Measurements from ENCODE around the gene MUC13. TPM values are rescaled to one million over a fixed set of nuclear protein-coding genes. Genes with fewer than 3 reads are reported as not detected.

MUC13 gene
- total RNA-seq, 2 experiments from 2014 or later = not detected

DNA sequence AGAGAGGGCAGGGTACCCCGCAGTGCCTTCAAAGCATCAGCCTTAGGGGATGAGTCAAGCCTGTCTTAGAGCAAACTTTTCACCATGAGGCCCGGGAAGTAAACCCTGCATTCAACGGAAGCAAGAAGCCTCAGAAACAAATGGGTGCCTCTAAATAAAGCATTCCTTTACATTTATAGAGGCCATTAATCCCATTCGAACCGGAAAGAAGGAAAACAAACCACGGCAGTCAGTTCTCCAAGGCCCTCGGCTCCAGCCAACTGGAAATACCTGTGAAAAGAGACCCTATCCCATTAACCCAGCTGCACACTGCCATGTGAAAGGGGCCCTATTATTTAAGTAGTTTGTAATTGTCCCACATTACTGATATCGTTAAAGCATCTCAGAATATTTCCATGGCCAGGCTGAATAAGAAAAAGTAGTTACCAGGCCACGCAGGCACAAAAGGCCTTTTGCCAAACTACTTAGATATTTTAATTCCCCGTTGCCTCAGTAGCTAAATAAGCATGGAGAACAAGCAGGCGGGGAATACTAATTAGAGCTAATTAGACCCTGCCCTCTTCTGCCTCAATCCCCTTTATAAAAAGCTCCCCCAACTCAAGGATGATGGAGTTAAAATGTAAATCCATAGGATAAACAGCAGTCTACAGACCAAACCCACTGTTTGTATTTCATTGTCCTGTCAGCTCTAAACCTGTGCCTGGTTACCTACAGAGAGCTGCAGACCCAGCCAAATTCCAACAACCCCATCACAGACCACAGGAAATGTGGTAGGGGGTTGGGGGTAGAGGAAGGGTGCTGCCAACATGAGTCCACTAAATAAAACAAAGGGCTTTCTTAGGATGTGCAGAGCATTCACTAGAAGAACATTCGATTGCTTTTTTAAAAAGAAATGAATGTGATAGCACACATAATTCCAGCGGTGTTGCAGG lies 51.5 kb downstream of the MUC13 start:
- CTCF ChIA-PET = no interaction called here
- H3K4me1 Mint-ChIP-seq = peaks cover 8% of the 10 kb centered on the region
- H3K27ac Mint-ChIP-seq = no peak overlapping the region
- no peak overlapping the region for H3K4me3 Mint-ChIP-seq
- ATAC-seq = no peak
- no peaks in the 10 kb centered on the region for H3K9me3 Mint-ChIP-seq (ENCODE audit: low read depth)
- no peaks in the 10 kb centered on the region for H3K36me3 Mint-ChIP-seq (ENCODE audit: low read depth)
- POLR2A ChIA-PET = no interaction called here
- intact Hi-C loops (cut with DNase I, micrococcal nuclease) = no loop called here
- no peak for DNase-seq
- peaks cover 35% of the 10 kb centered on the region for H3K27me3 Mint-ChIP-seq

DNA sequence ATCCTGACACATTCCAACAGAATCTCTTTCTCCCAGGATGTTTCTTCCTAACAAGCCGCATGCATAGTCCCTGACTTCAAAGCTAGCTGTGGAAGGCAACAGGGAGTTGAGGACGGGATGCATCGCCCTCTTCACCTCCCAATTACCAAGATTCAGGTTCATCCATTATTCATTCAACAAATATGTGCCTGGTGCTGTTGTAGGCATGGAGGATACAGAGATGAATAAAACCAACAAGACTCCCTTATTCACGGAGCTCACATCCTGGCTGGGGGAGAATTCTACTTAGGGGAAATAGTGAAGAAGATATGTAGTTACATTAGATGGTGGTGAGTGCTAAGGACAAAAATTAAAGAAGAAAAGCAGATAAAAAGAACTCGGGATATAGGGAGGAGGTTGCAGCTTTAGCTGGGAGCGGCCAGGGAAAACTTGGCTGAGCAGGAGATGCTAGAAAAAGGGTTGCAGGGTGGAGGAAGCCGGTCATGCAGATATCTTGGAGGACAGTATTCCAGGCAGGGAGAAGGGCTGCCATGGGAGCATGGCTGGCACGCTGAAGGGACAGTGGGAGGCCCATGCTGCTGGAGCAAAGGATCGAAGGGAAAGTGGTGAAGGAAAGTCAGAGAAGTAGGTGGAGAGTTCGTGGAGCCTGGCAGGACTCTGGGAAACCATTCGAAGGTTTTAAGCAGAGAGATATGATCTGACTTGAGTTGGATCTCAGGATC lies 52.4 kb downstream of the MUC13 start:
- peaks cover 8% of the 10 kb centered on the region for H3K4me1 Mint-ChIP-seq
- no peak overlapping the region for H3K4me3 Mint-ChIP-seq
- no peak for ATAC-seq
- ChIA-PET POLR2A (no interaction called here), CTCF (interaction anchor here (1.6 kb wide), 1 partner anchor 121 kb away, joined by 6 read pairs; no protein-coding TSS in a partner anchor)
- no peaks in the 10 kb centered on the region for H3K36me3 Mint-ChIP-seq (ENCODE audit: low read depth)
- intact Hi-C loops (cut with DNase I, micrococcal nuclease) = no loop called here
- H3K27ac Mint-ChIP-seq = no peak overlapping the region
- peaks cover 31% of the 10 kb centered on the region for H3K27me3 Mint-ChIP-seq
- no peaks in the 10 kb centered on the region for H3K9me3 Mint-ChIP-seq (ENCODE audit: low read depth)
- DNase-seq = no peak

DNA sequence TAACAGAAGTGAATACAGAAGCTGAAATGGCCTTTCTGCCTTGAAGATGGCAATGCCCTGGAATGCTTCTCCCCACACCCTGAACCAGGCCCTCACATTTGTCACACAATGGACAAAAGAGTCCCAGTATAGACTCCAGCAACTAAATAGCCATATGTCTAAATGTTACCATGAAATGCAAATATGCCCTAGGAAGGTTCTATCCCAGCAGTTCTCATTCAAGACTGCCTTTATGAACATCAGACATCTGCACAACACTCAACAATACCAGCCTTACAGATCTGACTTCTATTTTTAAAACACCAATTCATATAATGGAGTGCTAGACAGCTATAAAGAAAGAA lies 55.2 kb downstream of the MUC13 start:
- DNase-seq = no peak
- no peak overlapping the region for H3K4me3 Mint-ChIP-seq
- peaks cover 8% of the 10 kb centered on the region for H3K4me1 Mint-ChIP-seq
- H3K27me3 Mint-ChIP-seq = peaks cover 20% of the 10 kb centered on the region
- no peak for ATAC-seq
- H3K27ac Mint-ChIP-seq = no peak overlapping the region
- ChIA-PET POLR2A (no interaction called here), CTCF (no interaction called here)
- intact Hi-C loops (cut with DNase I, micrococcal nuclease) = no loop called here
- H3K9me3 Mint-ChIP-seq (ENCODE audit: low read depth) = no peaks in the 10 kb centered on the region
- no peaks in the 10 kb centered on the region for H3K36me3 Mint-ChIP-seq (ENCODE audit: low read depth)

DNA sequence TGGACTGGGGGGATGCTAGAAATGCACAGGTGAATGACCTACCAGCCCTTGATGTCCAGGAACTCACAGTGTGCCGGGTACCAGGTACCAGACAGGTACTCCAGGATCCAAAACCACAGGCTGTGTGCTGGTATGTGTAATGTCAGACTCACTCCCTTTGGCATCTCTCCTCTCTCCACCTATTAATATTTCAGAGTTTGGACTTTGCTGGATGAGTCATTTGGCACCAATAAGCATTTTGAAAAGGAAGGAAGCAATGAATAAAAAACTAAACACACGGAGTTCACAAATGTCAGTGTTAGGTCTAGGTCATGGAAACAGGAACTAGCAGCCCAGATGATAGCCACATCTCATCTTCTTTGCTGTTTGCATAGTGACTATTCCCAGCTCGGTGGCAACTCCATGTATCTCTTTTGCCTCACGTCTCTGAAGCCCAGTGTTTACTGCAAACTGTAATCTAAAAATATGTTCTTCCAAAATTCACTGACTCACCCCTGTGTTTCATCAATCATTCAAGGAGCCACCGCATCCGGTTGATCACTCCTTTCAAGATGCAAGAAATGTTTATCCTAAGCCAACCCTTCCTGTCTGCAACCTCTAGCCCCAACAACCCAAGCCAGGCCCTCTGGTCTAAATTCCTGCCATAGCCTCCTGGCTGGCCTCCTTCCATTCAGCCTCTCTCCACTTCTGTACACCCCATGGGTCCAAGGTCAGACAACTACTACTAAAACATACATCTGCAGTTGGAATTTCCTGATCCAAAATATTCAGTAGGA lies 55.8 kb downstream of the MUC13 start:
- no peak overlapping the region for H3K4me3 Mint-ChIP-seq
- ChIA-PET POLR2A (no interaction called here), CTCF (interaction anchor here (1.2 kb wide), 1 partner anchor 116 kb away, joined by 3 read pairs; no protein-coding TSS in a partner anchor)
- H3K36me3 Mint-ChIP-seq (ENCODE audit: low read depth) = no peaks in the 10 kb centered on the region
- H3K27ac Mint-ChIP-seq = peak overlapping the region; percentile 16
- H3K4me1 Mint-ChIP-seq = peaks cover 8% of the 10 kb centered on the region
- intact Hi-C loops (cut with DNase I, micrococcal nuclease) = no loop called here
- peaks cover 18% of the 10 kb centered on the region for H3K27me3 Mint-ChIP-seq
- ATAC-seq = peak; percentile 78
- peak; percentile 54 for DNase-seq
- no peaks in the 10 kb centered on the region for H3K9me3 Mint-ChIP-seq (ENCODE audit: low read depth)

DNA sequence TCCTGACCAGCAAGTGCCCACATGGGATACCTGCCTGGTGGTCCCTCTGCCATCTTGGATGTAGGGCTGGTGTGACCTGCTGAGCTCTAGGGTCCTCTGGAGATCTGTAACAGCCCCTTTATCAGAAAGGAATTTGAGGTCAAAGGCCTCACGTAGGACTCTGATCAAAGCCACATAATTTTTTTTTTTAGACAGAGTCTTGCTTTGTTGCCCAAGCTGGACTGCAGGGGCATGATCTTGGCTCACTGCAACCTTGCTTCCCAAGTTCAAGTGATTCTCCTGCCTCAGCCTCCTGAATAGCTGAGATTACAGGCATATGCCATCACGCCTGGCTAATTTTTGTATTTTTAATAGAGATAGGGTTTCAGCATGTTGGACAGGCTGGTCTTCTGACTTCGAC lies 56.9 kb downstream of the MUC13 start:
- intact Hi-C loops (cut with DNase I, micrococcal nuclease) = no loop called here
- ChIA-PET CTCF (interaction anchor here (0.6 to 1.2 kb wide), 3 partner anchors 35 to 256 kb away, joined by 3 read pairs; no protein-coding TSS in a partner anchor), POLR2A (no interaction called here)
- Mint-ChIP-seq H3K27ac (no peak overlapping the region), H3K9me3 (ENCODE audit: low read depth) (no peaks in the 10 kb centered on the region), H3K4me3 (no peak overlapping the region), H3K4me1 (peaks cover 8% of the 10 kb centered on the region), H3K27me3 (peaks cover 14% of the 10 kb centered on the region), H3K36me3 (ENCODE audit: low read depth) (no peaks in the 10 kb centered on the region)
- no peak for ATAC-seq
- DNase-seq = no peak

DNA sequence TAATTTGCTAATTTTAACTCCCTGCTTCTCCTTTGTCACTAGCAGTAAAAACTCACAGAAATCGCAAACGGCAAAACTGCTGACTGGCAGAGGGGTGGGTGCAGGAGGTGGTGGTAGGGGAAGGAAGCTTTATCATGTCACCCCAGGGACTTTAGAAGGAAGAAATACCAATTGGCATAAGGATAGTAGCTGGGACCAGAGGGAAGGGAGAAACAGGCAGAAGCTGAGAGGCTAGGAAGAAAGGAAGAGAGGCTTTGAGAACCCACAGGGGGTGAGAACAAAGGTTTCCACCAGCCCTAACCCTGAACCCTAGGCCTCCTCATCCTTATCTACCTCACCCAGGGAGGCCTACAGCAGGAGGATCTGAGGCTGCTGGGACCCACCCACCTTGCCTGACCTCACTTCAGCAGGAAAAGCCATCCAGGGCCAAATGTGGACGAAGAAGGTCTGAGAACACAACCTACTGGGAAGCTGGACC lies 58.1 kb downstream of the MUC13 start:
- CTCF ChIA-PET = interaction anchor here (0.6 kb wide), 1 partner anchor 233 kb away, joined by 3 read pairs; no protein-coding TSS in a partner anchor

DNA sequence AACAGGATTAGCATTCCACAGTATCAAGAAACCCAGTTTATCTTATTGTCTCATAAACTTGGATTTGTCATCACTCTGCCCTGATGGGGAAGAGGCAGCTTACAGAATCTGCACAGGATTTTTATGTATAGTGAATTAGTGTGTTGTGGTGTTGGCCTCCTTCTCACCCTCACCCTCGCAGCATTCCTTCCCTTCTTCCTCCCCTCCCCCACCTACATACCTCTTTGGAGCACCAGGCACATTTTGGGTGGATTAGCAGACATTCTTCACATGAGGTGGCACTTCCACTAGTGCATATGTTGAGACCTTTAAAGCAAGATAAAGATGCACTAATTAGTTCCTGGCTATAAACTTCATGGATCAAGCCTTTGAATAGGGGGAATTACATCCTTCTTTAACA lies 61.3 kb downstream of the MUC13 start:
- no peak overlapping the region for H3K4me3 Mint-ChIP-seq
- ChIA-PET POLR2A (no interaction called here), CTCF (no interaction called here)
- H3K27me3 Mint-ChIP-seq = peaks cover 7% of the 10 kb centered on the region
- ATAC-seq = no peak
- no peaks in the 10 kb centered on the region for H3K4me1 Mint-ChIP-seq
- intact Hi-C loops (cut with DNase I, micrococcal nuclease) = no loop called here
- no peak for DNase-seq
- H3K36me3 Mint-ChIP-seq (ENCODE audit: low read depth) = no peaks in the 10 kb centered on the region
- no peak overlapping the region for H3K27ac Mint-ChIP-seq
- no peaks in the 10 kb centered on the region for H3K9me3 Mint-ChIP-seq (ENCODE audit: low read depth)

More for the DNA sequence above, 58.1 kb downstream of the MUC13 start:
- Mint-ChIP-seq H3K9me3 (ENCODE audit: low read depth) (no peaks in the 10 kb centered on the region), H3K36me3 (ENCODE audit: low read depth) (no peaks in the 10 kb centered on the region), H3K27me3 (peaks cover 8% of the 10 kb centered on the region), H3K27ac (no peak overlapping the region), H3K4me1 (peaks cover 8% of the 10 kb centered on the region), H3K4me3 (no peak overlapping the region)
- DNase-seq (no peak), ATAC-seq (no peak)
- intact Hi-C loops (cut with DNase I, micrococcal nuclease) = no loop called here
- POLR2A ChIA-PET = no interaction called here

DNA sequence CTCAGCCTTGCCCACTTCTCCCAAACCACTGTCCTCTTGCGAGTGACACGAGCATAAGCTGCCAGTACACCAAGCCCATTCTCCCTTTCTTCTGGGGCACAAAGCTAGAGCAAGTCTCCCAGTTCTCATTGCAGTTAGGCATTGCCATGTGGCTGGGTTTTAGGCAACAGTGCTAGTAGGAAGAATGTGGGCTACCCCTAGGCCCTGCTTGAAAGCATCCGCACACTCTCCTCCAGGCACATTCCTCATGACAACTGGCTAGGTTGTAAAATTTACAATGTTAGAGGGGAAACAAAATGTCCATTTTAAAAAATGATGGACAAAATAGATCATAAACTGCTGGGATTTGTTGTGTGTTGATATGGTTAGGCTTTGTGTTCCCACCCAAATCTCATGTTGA lies 67.0 kb downstream of the MUC13 start:
- POLR2A ChIA-PET = no interaction called here
- H3K4me3 Mint-ChIP-seq = no peak overlapping the region
- DNase-seq (no peak), ATAC-seq (no peak)
- peaks cover 12% of the 10 kb centered on the region for H3K27me3 Mint-ChIP-seq
- no peaks in the 10 kb centered on the region for H3K4me1 Mint-ChIP-seq
- H3K9me3 Mint-ChIP-seq (ENCODE audit: low read depth) = no peaks in the 10 kb centered on the region
- CTCF ChIA-PET = no interaction called here
- intact Hi-C loops (cut with DNase I, micrococcal nuclease) = no loop called here
- H3K27ac Mint-ChIP-seq = no peak overlapping the region
- no peaks in the 10 kb centered on the region for H3K36me3 Mint-ChIP-seq (ENCODE audit: low read depth)

DNA sequence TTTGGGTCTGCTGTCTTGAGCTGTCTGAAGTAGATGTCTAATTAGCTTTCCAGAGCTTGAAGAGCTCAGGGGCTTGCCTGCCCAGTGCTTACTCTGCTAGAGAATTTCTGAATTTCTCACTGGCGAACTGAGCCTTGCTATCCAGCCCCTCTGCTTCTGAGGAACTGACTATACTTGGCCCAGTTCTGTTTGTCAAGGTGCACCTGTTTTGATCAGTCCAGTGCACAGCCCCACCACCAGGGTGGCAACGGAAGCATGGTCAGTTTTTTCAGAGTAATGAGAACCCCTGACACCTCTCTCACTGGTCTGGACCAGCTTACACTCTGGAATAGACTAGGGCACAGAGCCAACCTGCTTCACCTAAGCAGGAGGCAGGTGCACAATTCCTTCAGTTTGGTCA lies 72.5 kb downstream of the MUC13 start:
- intact Hi-C loops (cut with DNase I, micrococcal nuclease) = no loop called here

DNA sequence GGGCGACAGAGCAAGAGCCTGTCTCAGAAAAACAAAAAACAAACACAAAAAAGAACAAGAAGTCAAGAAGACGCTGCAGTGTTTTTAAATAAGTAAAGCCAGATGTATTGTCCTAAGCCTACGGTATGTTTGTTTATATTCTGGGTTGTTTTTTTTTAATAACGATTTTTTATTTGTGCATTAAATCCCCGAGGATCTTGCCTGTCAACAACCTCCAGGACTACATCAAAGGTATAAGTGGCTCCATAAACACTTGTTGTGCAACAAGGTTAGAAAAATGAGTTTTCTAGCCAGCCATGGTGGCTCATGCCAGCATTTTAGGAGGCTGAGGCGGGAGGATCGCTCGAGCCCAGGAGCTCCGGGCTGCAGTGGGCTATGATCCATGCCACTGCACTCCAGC lies 73.5 kb downstream of the MUC13 start:
- no peak overlapping the region for H3K4me3 Mint-ChIP-seq
- H3K27me3 Mint-ChIP-seq = peaks cover 3% of the 10 kb centered on the region
- DNase-seq = no peak
- H3K4me1 Mint-ChIP-seq = no peaks in the 10 kb centered on the region
- ChIA-PET CTCF (interaction anchor here (1.3 kb wide), 1 partner anchor 40 kb away, joined by 3 read pairs; no protein-coding TSS in a partner anchor), POLR2A (no interaction called here)
- no peak overlapping the region for H3K27ac Mint-ChIP-seq
- no peak for ATAC-seq
- no peaks in the 10 kb centered on the region for H3K9me3 Mint-ChIP-seq (ENCODE audit: low read depth)
- H3K36me3 Mint-ChIP-seq (ENCODE audit: low read depth) = no peaks in the 10 kb centered on the region
- intact Hi-C loops (cut with DNase I, micrococcal nuclease) = no loop called here

More for the DNA sequence above, 72.5 kb downstream of the MUC13 start:
- ChIA-PET CTCF (interaction anchor here (1.3 to 1.5 kb wide), 2 partner anchors 10 to 39 kb away, joined by 3 to 4 read pairs; no protein-coding TSS in a partner anchor), POLR2A (no interaction called here)
- Mint-ChIP-seq H3K36me3 (ENCODE audit: low read depth) (no peaks in the 10 kb centered on the region), H3K27ac (no peak overlapping the region), H3K4me1 (no peaks in the 10 kb centered on the region), H3K9me3 (ENCODE audit: low read depth) (no peaks in the 10 kb centered on the region), H3K4me3 (no peak overlapping the region), H3K27me3 (peaks cover 8% of the 10 kb centered on the region)
- no peak for DNase-seq
- no peak for ATAC-seq

DNA sequence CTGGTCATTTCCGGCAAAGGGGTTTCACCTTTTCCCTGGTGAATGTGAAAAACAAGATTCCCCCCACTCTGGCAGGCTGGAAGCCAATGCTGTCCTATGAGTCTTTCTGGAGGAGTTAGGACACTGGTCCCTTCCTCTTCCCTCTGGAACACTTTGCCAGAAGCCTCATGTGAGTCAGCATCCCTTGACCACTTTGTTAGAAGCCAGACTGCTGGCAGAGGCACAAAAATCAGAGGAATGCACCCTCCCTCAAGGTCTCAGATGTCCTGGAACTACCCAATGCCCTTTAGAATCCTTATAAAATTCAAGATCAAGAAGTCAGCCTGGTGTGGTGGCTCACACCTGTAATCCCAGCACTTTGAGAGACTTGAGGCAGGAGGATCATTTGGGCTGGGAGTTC lies 74.0 kb downstream of the MUC13 start:
- Mint-ChIP-seq H3K27ac (no peak overlapping the region), H3K4me1 (no peaks in the 10 kb centered on the region), H3K27me3 (peaks cover 7% of the 10 kb centered on the region), H3K9me3 (ENCODE audit: low read depth) (no peaks in the 10 kb centered on the region), H3K36me3 (ENCODE audit: low read depth) (no peaks in the 10 kb centered on the region), H3K4me3 (no peak overlapping the region)
- ChIA-PET POLR2A (no interaction called here), CTCF (no interaction called here)
- ATAC-seq = no peak
- no peak for DNase-seq
- intact Hi-C loops (cut with DNase I, micrococcal nuclease) = no loop called here
